K562 (cell line): ENCODE data around the gene TLN1.

Experiments used
- CEBPB ChIP-seq: fragments of 450-650 bp; IDR thresholded peaks from 2 replicates; pipeline ENCODE4 v1.6.1; 2016; ENCODE audit warnings: missing genetic modification characterization, missing compliant biosample characterization
- GATAD2A ChIP-seq: fragments of 450-650 bp; IDR thresholded peaks from 2 replicates; pipeline ENCODE4 v1.6.1; 2017
- POLR2A ChIP-seq: fragments of 450-650 bp; conservative IDR thresholded peaks from 2 replicates; pipeline ENCODE4 v1.6.1; 2016
- POLR2AphosphoS5 ChIP-seq: IDR thresholded peaks from 2 replicates; pipeline ENCODE4 v1.6.1; 2011; ENCODE audit warnings: mild to moderate bottlenecking, low read depth, low read length, moderate library complexity; ENCODE audit not compliant: control insufficient read depth, insufficient read depth
- TBL1XR1 ChIP-seq, 2 experiments: IDR thresholded peaks; 2 replicates each; pipeline ENCODE4 v1.6.1; 2012; ENCODE audit warnings: improper control_type of control experiment in 2 of 2, low read length in 2 of 2, mild to moderate bottlenecking in 1 of 2
- XRCC5 ChIP-seq: fragments of 200-400 bp; formaldehyde crosslinking; IDR thresholded peaks from 2 replicates; pipeline ENCODE4 v1.6.1; 2017; ENCODE audit warnings: low read depth, mild to moderate bottlenecking, low read length
- ZNF24 ChIP-seq: fragments of 450-650 bp; IDR thresholded peaks from 2 replicates; pipeline ENCODE4 v1.6.1; 2016
- ZNF830 ChIP-seq: fragments of 250-450 bp; sonication (Bioruptor Pico); IDR thresholded peaks from 2 replicates; pipeline ENCODE4 v1.5.0; 2021; ENCODE audit warnings: mild to moderate bottlenecking
- TF ChIP-seq, protein P1 (sequence below): fragments of 450-650 bp; IDR thresholded peaks from 2 replicates; pipeline ENCODE4 v1.6.1; 2018; ENCODE audit warnings: mild to moderate bottlenecking, low read depth; ENCODE audit not compliant: partially characterized antibody
- TF ChIP-seq, protein P2 (sequence below): sonication (generic); formaldehyde crosslinking; IDR thresholded peaks from 2 replicates; pipeline ENCODE4 v1.8.0; 2022; ENCODE audit warnings: missing genetic modification reagents, mild to moderate bottlenecking, borderline replicate concordance

DNA sequence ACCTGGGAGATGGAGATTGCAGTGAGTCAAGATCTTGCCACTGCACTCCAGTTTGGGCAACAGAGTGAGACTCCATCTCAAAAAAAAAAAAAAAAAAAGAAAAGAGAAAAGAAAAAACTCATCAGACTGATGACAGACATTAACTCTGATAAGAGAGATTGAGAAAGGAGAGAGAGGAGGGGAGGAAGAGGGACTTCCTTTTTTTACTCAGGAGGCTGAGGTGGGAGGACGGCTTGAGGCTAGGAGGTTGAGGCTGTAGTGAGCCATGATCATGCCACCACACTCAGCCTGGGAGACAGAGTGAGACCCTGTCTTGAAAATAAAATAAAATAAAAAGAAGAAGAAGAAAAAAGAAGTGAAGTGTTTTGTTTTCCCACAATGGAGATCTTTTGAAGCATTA is 31.8 kb upstream of the TLN1 start:
- no peak for TF ChIP-seq GATAD2A
- no peak for TF ChIP-seq CEBPB (tag)
- TF ChIP-seq, protein P1, sequence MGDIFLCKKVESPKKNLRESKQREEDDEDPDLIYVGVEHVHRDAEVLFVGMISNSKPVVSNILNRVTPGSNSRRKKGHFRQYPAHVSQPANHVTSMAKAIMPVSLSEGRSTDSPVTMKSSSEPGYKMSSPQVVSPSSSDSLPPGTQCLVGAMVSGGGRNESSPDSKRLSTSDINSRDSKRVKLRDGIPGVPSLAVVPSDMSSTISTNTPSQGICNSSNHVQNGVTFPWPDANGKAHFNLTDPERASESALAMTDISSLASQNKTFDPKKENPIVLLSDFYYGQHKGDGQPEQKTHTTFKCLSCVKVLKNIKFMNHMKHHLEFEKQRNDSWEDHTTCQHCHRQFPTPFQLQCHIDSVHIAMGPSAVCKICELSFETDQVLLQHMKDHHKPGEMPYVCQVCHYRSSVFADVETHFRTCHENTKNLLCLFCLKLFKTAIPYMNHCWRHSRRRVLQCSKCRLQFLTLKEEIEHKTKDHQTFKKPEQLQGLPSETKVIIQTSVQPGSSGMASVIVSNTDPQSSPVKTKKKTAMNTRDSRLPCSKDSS, result no peak
- no peak for TF ChIP-seq XRCC5
- no peak for TF ChIP-seq POLR2AphosphoS5
- TF ChIP-seq, protein P2, sequence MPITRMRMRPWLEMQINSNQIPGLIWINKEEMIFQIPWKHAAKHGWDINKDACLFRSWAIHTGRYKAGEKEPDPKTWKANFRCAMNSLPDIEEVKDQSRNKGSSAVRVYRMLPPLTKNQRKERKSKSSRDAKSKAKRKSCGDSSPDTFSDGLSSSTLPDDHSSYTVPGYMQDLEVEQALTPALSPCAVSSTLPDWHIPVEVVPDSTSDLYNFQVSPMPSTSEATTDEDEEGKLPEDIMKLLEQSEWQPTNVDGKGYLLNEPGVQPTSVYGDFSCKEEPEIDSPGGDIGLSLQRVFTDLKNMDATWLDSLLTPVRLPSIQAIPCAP (CRISPR knock-in tag), result no peak
- TF ChIP-seq ZNF830 (CRISPR knock-in tag), result no peak
- no peak for TF ChIP-seq TBL1XR1 (IDR thresholded peaks at IDR 0.05; ENCODE audit: low read length in 2 of 2)
- no peak for TF ChIP-seq POLR2A
- no peak for TF ChIP-seq ZNF24
